Keratinocyte (primary cell): Measurements from ENCODE around the gene SOS1. TPM values are rescaled to one million over a fixed set of nuclear protein-coding genes. Genes with fewer than 3 reads are reported as not detected.

Experiments
- DNase-seq: peaks from one replicate; pipeline ENCODE4 v3.0.0-alpha.2; 2011; ENCODE audit warnings: low read depth, missing footprints, low spot score
- FAIRE-seq: peaks from 2 replicates; lab custom pipeline; 2011; peaks lifted over from hg19 to GRCh38; lab: Jason Lieb, UNC
- H2AFZ ChIP-seq: 2 replicates; pipeline ENCODE4 v1.6.0; 2012; ENCODE audit warnings: low read length, control low read depth, inconsistent platforms; ENCODE audit not compliant: control insufficient read depth
- H3K27ac ChIP-seq: 2 replicates; pipeline ENCODE4 v1.5.1; 2011; ENCODE audit warnings: low read length; ENCODE audit not compliant: control insufficient read depth, insufficient read depth
- H3K27me3 ChIP-seq: 3 replicates; pipeline ENCODE4 v1.6.0; 2011; ENCODE audit warnings: low read length; ENCODE audit not compliant: control insufficient read depth, insufficient read depth; ENCODE audit errors: extremely low read depth
- H3K36me3 ChIP-seq, 2 experiments: 2 replicates in 1 of 2; 3 replicates in 1 of 2; pipeline ENCODE4 v1.5.1; 2011; ENCODE audit warnings: low read length in 2 of 2, mild to moderate bottlenecking in 1 of 2; ENCODE audit not compliant: control insufficient read depth in 2 of 2, insufficient read depth in 2 of 2; ENCODE audit errors: extremely low read depth in 1 of 2
- H3K4me1 ChIP-seq: 3 replicates; pipeline ENCODE4 v1.5.1; 2011; ENCODE audit warnings: low read length; ENCODE audit not compliant: control insufficient read depth, insufficient read depth; ENCODE audit errors: extremely low read depth
- H3K4me2 ChIP-seq: 3 replicates; pipeline ENCODE4 v1.6.0; 2011; ENCODE audit warnings: low read depth, low read length; ENCODE audit not compliant: control insufficient read depth, insufficient read depth; ENCODE audit errors: extremely low read depth
- H3K4me3 ChIP-seq, 3 experiments: fragments of 200-600 bp in 1 of 3; sonication (generic) in 1 of 3; 2 replicates in 2 of 3; 3 replicates in 1 of 3; pipeline ENCODE4 v1.5.1; 2011 to 2016; ENCODE audit warnings: low read length in 3 of 3, mild to moderate bottlenecking in 3 of 3, control low read depth in 2 of 3, inconsistent platforms in 1 of 3, low read depth in 1 of 3, mixed read lengths in 1 of 3, mixed run types in 1 of 3, moderate library complexity in 1 of 3; ENCODE audit not compliant: control insufficient read depth in 2 of 3, insufficient read depth in 2 of 3; ENCODE audit errors: extremely low read depth in 1 of 3
- H3K79me2 ChIP-seq: 2 replicates; pipeline ENCODE4 v1.6.0; 2012; ENCODE audit warnings: low read length; ENCODE audit not compliant: control insufficient read depth, insufficient read depth
- H3K9ac ChIP-seq: 3 replicates; pipeline ENCODE4 v1.6.0; 2011; ENCODE audit warnings: low read length; ENCODE audit not compliant: control insufficient read depth, insufficient read depth; ENCODE audit errors: extremely low read depth
- H3K9me1 ChIP-seq: 3 replicates; pipeline ENCODE4 v1.6.0; 2011; ENCODE audit warnings: low read length; ENCODE audit not compliant: control insufficient read depth, insufficient read depth; ENCODE audit errors: extremely low read depth
- H3K9me3 ChIP-seq: 2 replicates; pipeline ENCODE4 v1.5.1; 2012; ENCODE audit warnings: low read depth, low read length; ENCODE audit not compliant: control insufficient read depth
- H4K20me1 ChIP-seq: 3 replicates; pipeline ENCODE4 v1.6.0; 2011; ENCODE audit warnings: low read length; ENCODE audit not compliant: control insufficient read depth, insufficient read depth; ENCODE audit errors: extremely low read depth
- EZH2 ChIP-seq: IDR thresholded peaks from one replicate; pipeline ENCODE4 v1.6.1; 2012; ENCODE audit warnings: inconsistent platforms, mild to moderate bottlenecking, low read length, moderate library complexity
- dilution Hi-C: fragments of 300-500 bp; cut with MboI; formaldehyde crosslinking; loops from one replicate; pipeline ENCODE4 v1.7.0; 2020; ENCODE audit warnings: low sequenced_read_pairs; ENCODE audit not compliant: extremely low pct_ligation_motif_present
- polyA plus RNA-seq, 5 experiments: library from polyadenylated mRNA; depleted of rRNA in 3 of 5; stranded (reverse) in 3 of 5; stranded (forward) in 1 of 5; unstranded in 1 of 5; fragments of >200 nt; gene quantifications; 1 replicate in 1 of 5; 2 replicates in 3 of 5; 3 replicates in 1 of 5; pipeline versions ENCODE4 v1.2.1 to v1.2.3, GENCODE V29; 2011 to 2012; ENCODE audit warnings: missing spikeins in 2 of 5, low read depth in 1 of 5, low replicate concordance in 1 of 5
- TF ChIP-seq, protein P1 (sequence below), 3 experiments: IDR thresholded peaks in 1 of 3; conservative IDR thresholded peaks in 1 of 3; optimal IDR thresholded peaks in 1 of 3; 2 replicates in 2 of 3; 3 replicates in 1 of 3; pipeline versions ENCODE3 to v1.5.1; 2011; ENCODE audit warnings: low read length in 3 of 3, mild to moderate bottlenecking in 3 of 3, moderate library complexity in 2 of 3, control low read depth in 1 of 3, inconsistent platforms in 1 of 3; ENCODE audit not compliant: insufficient read depth in 2 of 3; ENCODE audit errors: extremely low read depth in 1 of 3

The SOS1 gene
- polyA plus RNA-seq, 1 donor (not counting 4 experiments of a cell fraction or from before 2014, with no cell fraction given), result 21.5 TPM

DNA sequence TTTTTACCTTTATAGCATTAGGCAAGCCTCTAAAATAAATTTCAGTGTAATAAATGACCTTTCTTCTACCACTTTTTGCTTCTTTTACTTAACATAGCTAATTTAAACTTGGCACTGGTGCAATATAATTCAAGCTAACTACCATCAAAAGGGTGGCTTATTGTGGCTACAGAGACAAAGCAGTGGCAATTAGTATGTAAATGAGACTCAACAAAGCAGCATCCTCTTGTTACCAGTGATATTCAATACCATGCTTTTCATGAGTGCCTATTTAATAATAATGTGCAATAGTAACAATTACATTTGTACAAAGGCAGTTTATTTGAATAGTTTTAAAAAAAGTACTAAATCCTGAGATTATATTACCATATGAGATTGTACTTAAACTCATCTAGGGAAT is 93.4 kb downstream of the SOS1 start:
- Histone ChIP-seq H4K20me1 (no peaks in the 10 kb centered on the region), H3K9me3 (no peaks in the 10 kb centered on the region), H3K4me1 (peaks cover 7% of the 10 kb centered on the region), H3K79me2 (no peaks in the 10 kb centered on the region), H2AFZ (no peak overlapping the region), H3K36me3 (peaks cover 0 to 3% of the 10 kb centered on the region in 2 experiments), H3K9ac (no peak overlapping the region), H3K27ac (no peak overlapping the region), H3K4me3 (no peak overlapping the region), H3K27me3 (no peaks in the 10 kb centered on the region), H3K4me2 (no peak overlapping the region), H3K9me1 (no peaks in the 10 kb centered on the region)
- FAIRE-seq (no peak), DNase-seq (no peak)
- TF ChIP-seq, protein P1, sequence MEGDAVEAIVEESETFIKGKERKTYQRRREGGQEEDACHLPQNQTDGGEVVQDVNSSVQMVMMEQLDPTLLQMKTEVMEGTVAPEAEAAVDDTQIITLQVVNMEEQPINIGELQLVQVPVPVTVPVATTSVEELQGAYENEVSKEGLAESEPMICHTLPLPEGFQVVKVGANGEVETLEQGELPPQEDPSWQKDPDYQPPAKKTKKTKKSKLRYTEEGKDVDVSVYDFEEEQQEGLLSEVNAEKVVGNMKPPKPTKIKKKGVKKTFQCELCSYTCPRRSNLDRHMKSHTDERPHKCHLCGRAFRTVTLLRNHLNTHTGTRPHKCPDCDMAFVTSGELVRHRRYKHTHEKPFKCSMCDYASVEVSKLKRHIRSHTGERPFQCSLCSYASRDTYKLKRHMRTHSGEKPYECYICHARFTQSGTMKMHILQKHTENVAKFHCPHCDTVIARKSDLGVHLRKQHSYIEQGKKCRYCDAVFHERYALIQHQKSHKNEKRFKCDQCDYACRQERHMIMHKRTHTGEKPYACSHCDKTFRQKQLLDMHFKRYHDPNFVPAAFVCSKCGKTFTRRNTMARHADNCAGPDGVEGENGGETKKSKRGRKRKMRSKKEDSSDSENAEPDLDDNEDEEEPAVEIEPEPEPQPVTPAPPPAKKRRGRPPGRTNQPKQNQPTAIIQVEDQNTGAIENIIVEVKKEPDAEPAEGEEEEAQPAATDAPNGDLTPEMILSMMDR (optimal IDR thresholded peaks at IDR 0.05 in 1 of 3, IDR thresholded peaks at IDR 0.05 in 1 of 3, conservative IDR thresholded peaks at IDR 0.05 in 1 of 3; ENCODE audit: extremely low read depth in 1 of 3, insufficient read depth in 2 of 3, low read length in 3 of 3), result no peak
- dilution Hi-C loops, result no loop called here

DNA sequence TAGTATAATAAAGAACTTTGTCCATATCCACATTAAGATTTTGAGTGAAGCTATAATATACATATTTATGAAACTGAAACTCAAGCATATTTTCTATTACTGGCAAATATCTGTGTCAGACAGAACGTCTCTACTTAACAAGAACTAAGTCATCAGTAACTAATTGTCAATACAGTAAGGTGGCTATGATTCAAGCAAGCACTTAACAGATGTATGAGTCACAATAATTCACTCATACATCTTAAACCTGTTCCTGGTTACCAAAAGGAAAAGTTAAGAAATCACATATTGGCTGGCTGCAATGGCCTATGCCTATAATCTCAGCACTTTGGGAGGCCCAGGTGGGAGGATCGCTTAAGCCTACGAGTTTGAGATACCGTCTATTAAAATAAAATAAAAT is 96.0 kb downstream of the SOS1 start:
- no peaks in the 10 kb centered on the region for H3K9me3 ChIP-seq
- no peak overlapping the region for H2AFZ ChIP-seq
- H3K27ac ChIP-seq, result peak overlapping the region; percentile 26
- no peaks in the 10 kb centered on the region for H3K79me2 ChIP-seq
- no peak overlapping the region for H3K4me2 ChIP-seq
- peaks cover 7% of the 10 kb centered on the region for H3K4me1 ChIP-seq
- H3K27me3 ChIP-seq, result no peaks in the 10 kb centered on the region
- dilution Hi-C loops, result no loop called here
- no peaks in the 10 kb centered on the region for H3K36me3 ChIP-seq
- no peaks in the 10 kb centered on the region for H4K20me1 ChIP-seq
- no peaks in the 10 kb centered on the region for H3K9me1 ChIP-seq
- H3K4me3 ChIP-seq, result no peak overlapping the region
- peak; percentile 13 for DNase-seq
- no peak for FAIRE-seq
- H3K9ac ChIP-seq, result no peak overlapping the region
- TF ChIP-seq EZH2, result no peak
- TF ChIP-seq, protein P1 (optimal IDR thresholded peaks at IDR 0.05 in 1 of 3, IDR thresholded peaks at IDR 0.05 in 1 of 3, conservative IDR thresholded peaks at IDR 0.05 in 1 of 3; ENCODE audit: extremely low read depth in 1 of 3, insufficient read depth in 2 of 3, low read length in 3 of 3), result no peak
